ENCODE measurements around the gene JDP2.

DNA sequence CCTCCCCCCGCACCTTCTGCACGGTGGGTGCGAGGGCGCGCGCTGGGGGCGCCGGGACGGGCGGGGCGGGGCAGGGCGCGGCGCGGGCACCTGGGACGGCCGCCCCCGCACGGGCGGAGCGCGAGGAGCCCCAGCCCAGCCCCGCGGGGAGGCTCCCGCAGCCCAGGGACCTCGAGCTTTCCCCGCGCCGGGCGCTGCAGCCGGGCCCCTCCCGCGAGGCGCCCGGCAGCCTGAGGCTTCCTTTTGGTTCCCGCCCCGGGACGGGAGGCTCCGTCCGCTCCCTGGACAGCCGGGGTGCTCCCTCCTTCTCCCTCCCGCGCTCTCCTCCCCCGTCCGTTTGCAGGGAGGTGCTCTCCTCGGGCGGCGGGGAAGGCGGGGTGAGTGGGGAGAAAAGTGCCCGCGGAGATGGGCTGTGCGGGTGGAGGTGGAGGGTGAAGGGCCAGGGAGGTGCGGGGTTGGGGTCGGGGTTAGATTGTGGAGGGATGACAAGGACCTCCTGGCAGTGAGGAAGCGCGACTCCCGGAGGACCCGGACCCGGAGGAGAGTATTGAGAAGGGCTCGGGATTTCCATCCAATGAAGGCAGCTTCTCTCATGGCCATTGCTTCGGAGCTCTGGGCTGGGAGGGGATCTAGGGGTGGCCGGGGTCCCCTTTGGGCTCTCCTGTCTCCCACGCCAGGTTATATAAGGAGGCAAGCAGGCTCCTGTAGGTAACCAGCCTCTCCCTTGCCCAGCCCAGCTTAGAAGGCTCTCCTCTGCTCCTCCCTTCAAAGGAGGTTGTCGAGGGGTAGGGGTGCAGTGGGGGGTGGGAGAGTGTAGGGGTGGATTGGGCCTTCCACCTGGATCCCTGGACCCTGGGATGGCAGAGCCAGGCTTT, 645 bp downstream of the JDP2 start:
- TF ChIP-seq, protein P1, sequence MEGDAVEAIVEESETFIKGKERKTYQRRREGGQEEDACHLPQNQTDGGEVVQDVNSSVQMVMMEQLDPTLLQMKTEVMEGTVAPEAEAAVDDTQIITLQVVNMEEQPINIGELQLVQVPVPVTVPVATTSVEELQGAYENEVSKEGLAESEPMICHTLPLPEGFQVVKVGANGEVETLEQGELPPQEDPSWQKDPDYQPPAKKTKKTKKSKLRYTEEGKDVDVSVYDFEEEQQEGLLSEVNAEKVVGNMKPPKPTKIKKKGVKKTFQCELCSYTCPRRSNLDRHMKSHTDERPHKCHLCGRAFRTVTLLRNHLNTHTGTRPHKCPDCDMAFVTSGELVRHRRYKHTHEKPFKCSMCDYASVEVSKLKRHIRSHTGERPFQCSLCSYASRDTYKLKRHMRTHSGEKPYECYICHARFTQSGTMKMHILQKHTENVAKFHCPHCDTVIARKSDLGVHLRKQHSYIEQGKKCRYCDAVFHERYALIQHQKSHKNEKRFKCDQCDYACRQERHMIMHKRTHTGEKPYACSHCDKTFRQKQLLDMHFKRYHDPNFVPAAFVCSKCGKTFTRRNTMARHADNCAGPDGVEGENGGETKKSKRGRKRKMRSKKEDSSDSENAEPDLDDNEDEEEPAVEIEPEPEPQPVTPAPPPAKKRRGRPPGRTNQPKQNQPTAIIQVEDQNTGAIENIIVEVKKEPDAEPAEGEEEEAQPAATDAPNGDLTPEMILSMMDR (conservative IDR thresholded peaks at IDR 0.05; ENCODE audit: low read depth, low read length): no peak
- TF ChIP-seq POLR2A (IDR thresholded peaks at IDR 0.05; ENCODE audit: low read depth, low read length) (no peak), CEBPB (IDR thresholded peaks at IDR 0.05; ENCODE audit: low read depth, low read length) (no peak), MAFK (IDR thresholded peaks at IDR 0.05; ENCODE audit: low read depth, low read length) (no peak), SMC3 (IDR thresholded peaks at IDR 0.05; ENCODE audit: low read depth, low read length) (no peak), RFX5 (IDR thresholded peaks at IDR 0.05; ENCODE audit: low read depth, low read length) (no peak), BHLHE40 (IDR thresholded peaks at IDR 0.05; ENCODE audit: low read depth, low read length) (no peak), RCOR1 (IDR thresholded peaks at IDR 0.05; ENCODE audit: insufficient replicate concordance, low read length) (no peak), RAD21 (IDR thresholded peaks at IDR 0.05; ENCODE audit: low read length) (no peak)
- TF ChIP-seq, protein P2, sequence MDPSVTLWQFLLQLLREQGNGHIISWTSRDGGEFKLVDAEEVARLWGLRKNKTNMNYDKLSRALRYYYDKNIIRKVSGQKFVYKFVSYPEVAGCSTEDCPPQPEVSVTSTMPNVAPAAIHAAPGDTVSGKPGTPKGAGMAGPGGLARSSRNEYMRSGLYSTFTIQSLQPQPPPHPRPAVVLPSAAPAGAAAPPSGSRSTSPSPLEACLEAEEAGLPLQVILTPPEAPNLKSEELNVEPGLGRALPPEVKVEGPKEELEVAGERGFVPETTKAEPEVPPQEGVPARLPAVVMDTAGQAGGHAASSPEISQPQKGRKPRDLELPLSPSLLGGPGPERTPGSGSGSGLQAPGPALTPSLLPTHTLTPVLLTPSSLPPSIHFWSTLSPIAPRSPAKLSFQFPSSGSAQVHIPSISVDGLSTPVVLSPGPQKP (IDR thresholded peaks at IDR 0.05; ENCODE audit: borderline replicate concordance, low read depth, low read length): no peak
